Right ventricle myocardium superior (tissue), 1 donor: ENCODE data around the gene DHRS11. TPM values are rescaled to one million over a fixed set of nuclear protein-coding genes. Genes with fewer than 3 reads are reported as not detected.

Experiments
- ATAC-seq: fragments of 200-7000 bp; cut with Tn5 transposase; one replicate; pipeline ENCODE4 v1.9.1; 2020; ENCODE audit warnings: mild to moderate bottlenecking; ENCODE audit not compliant: poor library complexity
- DNase-seq: peaks from one replicate; pipeline ENCODE4 v3.0.0-alpha.2; 2020
- intact Hi-C: fragments of 100-400 bp; cut with DNase I; formaldehyde crosslinking; loops from one replicate; pipeline ENCODE4 v1.11.2; 2022
- total RNA-seq: library from RNA; stranded (reverse); fragmentation: NEBNext Ultra II Directional; extraction: Animal tissue kit (Norgen Biotek cat#: 25700); gene quantifications from one replicate; pipeline ENCODE4 v1.2.1, GENCODE V29; 2021
- donor health status: DM: no; HTN: yes; CAD: no; lungs with severe emphysema.

Gene DHRS11
- total RNA-seq, 1 donor from 2014 or later, result 13.9 TPM

DNA sequence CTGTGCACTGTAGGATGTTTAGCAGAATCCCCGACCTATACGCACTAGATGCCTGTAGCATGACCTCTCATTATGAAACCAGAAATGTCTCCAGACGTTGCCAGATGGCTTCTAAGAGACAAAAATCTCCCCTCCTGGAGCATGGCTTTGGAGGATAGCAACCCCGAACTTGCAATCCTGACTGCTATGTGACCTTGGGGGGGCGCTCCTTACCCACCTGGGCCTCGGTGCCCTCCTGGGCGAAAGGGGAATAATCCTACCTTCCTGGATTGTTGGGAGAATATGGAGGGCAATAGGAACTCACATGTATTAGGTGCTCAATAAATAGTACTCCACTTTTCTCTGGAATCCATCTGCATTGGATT, 17.8 kb downstream of the DHRS11 start:
- intact Hi-C loops, result no loop called here
- no peak for ATAC-seq
- DNase-seq, result no peak

DNA sequence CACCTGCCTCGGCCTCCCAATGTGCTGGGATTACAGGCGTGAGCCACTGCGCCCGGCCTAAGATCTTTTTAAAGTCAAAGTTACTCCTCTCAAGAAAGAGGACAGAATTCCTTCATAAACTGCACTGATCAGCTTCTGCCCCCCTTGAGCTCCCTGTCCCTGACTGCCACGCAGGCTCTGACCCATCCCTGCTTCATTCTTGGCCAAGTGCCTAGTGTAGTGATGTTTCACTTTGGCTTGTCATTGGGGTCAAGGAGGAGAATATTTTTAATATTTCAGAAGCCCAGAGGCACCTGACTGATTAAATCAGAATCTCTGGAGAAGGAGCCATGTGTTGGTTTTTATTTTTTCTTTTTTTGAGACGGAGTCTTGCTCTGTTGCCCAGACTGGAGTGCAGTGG, 18.8 kb downstream of the DHRS11 start:
- DNase-seq, result no peak
- intact Hi-C loops, result no loop called here
- ATAC-seq, result no peak

DNA sequence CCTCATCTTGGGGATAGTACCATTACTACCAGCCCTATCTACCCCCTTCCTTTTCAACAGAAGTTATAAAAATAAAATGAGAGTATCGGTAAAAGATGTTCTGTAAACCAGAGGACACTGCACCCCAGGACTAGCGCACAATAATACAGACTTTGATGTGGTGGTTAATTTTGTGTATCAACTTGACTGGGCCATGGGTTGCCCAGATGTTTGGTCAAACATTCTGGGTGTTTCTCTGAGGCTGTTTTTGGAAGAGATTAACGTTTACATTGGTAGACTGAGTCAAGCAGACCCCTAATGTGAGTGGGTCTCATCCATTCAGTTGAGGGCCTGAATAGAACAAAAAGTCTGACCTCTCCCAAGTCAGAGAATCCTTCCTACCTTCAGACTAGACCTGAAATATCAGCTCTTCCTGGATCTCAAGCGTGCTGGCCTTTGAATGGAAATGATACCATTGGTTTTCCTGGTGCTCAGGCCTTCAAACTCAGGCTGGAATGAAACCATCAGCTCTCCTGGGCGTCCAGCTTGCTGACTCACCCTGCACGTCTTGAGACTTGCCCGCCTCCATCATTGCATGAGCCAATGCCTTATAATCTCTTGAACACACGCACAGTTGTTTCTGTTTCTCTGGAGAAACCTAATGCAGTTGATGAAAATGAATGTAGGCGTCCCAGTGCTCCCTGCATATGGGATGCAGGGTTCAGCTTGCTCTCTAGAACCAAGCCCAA, 19.8 kb downstream of the DHRS11 start:
- no peak for ATAC-seq
- intact Hi-C loops, result no loop called here
- DNase-seq, result no peak

DNA sequence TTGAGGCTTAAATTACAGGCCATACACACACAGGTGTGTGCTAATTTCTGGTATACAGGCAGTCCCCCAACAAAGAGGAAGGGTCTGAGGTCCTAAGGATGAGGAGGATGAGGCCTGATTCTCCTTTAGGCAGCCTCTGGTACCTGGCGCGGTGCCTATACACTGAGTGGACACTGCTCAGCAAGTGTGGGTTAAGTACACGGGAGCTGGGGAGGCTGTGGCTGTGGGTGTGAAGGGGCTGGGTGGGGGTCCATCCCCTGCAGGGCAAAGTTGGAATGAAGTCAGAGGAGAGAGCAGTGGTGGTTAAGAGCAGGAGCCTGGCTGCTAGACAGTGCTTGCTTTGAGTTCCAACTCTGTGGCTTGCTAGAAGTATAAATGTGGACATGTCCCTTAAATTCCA, 20.6 kb downstream of the DHRS11 start:
- no peak for ATAC-seq
- DNase-seq, result no peak
- intact Hi-C loops, result no loop called here

DNA sequence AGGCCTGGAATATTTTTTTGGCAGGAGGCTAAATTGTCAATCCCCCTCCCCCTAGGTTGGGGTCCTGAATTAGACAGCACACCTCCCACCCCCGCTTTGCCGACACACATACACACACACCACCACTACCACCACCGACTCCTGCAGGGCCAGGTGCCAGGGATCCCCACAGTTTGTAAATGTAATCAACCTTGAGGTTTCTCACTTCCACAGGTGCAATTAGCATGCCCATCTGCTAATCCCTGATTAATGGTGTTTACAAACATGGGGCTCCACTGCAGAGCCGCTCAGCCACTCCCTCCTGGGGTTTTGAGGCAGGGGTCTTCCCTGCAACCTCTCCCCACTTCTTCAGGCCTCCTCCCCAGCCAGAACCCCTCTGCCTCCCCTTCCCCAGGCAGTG, 21.5 kb downstream of the DHRS11 start:
- no peak for ATAC-seq
- DNase-seq, result no peak
- intact Hi-C loops, result no loop called here

DNA sequence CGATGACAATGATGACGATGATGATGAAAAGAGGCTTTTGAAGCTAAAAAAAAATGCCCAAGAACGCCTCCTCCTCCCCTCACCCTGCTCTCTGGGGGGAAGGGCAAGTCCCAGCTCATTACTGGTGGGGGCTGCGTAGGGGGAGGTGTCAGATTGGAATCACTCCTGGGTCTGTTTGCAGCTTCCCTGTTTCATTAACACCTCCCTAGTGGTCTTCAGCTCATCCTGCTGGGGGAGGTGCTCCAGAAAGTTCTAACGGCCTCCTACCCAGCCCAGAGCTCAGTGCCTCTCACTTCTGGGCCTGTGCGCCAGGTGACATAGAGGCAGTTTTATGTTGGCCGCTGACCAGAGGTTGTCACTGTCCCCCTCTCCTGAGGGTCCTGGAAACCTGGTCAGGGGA, 22.4 kb downstream of the DHRS11 start:
- ATAC-seq, result no peak
- intact Hi-C loops, result no loop called here
- no peak for DNase-seq

DNA sequence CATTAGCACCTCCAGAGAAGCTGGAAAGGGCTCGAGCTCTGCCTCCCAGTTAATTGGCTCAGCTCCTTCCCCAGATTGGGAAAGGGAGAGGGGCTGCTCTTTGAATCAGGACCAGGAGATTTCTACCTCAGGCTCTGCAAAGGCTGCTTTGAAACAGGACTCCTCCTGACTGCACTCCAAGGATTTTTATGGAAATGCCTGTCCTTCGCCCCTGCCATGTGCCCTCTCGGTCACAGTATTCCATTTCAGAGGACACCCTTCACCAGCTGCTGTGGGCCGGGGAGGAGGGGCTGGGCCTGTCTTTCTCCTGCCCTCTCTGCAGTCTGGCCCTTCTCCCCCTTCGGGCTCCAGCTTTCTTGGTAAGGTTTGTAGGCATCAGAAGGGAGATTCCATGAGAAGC, 23.3 kb downstream of the DHRS11 start:
- DNase-seq (no peak), ATAC-seq (no peak)
- intact Hi-C loops, result no loop called here

DNA sequence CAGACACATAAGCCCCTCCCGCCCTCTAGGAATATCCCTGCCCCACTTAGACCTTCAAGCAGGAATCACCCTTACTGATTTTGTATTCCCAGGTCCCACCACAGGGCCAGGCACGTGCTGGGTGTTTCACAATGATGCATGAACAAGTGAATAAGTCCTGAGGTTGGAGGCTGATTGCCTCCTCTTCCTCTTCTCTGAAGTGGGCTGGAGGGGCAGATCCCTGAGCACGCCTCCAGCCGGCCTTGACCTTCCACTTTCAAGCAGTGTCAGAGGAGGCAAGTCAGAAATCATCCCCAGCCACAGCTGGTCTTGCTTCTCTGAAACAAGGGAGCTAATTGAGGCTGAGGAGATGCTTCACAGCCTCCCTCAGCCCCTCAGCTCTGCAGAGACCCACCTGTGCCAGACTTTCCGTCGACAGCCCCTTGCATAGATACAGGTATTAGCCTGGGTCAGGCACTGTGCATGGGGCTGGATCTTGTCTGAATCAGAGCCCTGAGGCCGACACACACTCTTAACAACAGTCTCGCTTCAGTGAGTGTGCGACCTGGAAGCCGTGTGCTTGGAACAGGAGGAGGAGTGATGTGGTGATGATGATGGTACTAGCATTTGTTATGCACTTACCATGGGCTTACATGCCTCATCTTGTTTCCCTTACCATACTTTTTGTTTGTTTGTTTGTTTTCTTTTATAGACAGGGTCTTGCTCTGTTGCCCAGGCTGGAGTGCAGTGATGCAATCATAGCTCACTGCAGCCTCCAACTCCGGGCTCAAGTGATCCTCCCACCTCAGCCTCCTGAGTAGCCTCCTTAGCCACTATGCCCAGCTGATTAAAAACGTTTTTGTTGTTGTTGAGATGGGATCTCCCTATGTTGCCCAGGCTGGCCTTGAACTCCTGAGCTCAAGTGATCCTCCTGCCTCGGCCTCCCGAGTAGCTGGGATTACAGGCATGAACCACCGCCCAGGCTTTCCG, 24.7 kb downstream of the DHRS11 start:
- ATAC-seq (no peak), DNase-seq (no peak)
- intact Hi-C loops, result no loop called here

DNA sequence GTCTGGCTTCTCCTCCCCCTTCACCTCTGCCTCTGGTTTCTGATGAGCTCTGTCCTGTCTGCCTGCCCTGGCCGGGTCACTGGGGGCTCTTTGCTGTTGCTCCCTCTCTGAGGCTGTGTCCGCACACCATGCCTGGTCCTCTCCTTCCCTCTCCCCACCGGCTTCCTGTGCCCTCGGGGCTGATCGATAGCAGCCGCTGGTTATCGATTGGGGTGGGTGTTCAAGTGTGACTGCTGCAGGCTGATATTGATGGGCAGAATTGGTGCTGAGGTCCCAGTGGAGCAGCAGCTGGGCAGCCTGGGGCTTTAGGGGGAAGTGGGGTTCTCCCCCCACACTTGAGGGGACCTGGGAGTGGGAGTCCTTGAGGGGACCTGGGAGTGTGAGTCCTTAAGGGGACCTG, 26.1 kb downstream of the DHRS11 start:
- DNase-seq, result no peak
- ATAC-seq, result no peak
- intact Hi-C loops, result no loop called here

GRCh38 chr17:36623281-36623680, 31.6 kb downstream of the DHRS11 start:
- no peak for DNase-seq
- ATAC-seq, result no peak
- intact Hi-C loops, result no loop called here

DNA sequence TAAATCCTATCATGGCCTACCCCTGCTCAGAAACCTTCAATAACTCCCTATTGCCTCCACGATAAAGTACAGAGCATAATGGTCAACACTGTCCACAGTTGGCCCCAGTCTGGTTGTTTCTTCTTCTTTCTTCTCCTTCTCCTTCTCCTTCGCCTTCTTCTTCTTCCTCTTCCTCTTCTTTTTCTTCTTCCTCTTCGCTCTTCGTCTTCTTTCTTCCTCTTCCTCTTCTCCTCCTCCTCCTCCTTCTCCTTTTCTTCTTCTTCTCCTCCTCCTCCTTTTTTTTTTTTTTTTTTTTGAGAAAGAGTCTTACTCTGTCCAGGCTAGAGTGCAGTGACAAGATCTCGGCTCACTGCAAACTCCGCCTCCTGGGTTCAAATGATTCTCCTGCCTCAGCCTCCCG, 33.5 kb downstream of the DHRS11 start:
- ATAC-seq (no peak), DNase-seq (no peak)
- intact Hi-C loops, result no loop called here

GRCh38 chr17:36627101-36627500, 35.4 kb downstream of the DHRS11 start:
- ATAC-seq (no peak), DNase-seq (no peak)
- intact Hi-C loops, result no loop called here

- ATAC-seq (no peak), DNase-seq (no peak)
- intact Hi-C loops, result no loop called here
Measured at GRCh38 chr17:36628576-36628975, 36.9 kb downstream of the DHRS11 start.

DNA sequence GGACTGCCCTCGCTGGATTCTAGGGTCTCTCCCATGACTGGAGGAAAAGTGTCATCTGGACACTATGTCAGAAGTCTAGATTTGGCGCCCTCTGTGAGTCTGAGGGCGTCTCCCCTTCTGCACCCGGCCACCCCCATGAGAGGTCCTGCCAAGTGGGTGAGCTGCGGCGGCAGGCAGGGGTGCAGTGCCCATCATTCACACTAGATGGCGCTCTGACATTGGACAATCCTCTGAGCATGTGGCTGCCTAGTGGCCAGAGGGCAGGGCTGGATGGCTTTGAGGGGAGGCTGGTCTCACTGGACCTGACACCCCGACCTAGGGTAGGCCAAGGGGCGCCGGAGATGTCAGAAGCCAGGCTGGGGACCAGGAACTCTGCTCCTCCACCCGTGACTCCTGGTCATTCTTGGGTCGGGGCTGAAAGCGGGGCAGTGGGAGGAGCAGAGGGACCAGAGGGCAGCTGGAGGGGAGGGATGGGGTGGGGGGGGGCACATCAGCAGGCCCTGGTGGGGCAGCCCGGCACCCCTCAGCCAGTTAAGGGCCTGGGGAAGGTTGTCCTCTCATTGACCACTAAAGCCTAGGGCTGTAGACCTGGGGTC, 37.7 kb downstream of the DHRS11 start:
- ATAC-seq (peak; percentile 92), DNase-seq (peak; percentile 82)
- intact Hi-C loops, result no loop called here

GRCh38 chr17:36629970-36630502, 38.4 kb downstream of the DHRS11 start:
- ATAC-seq, result no peak
- intact Hi-C loops, result loop anchor here (5.0 kb wide), 1 partner anchor 417 kb away; no protein-coding TSS in a partner anchor
- DNase-seq, result no peak

DNA sequence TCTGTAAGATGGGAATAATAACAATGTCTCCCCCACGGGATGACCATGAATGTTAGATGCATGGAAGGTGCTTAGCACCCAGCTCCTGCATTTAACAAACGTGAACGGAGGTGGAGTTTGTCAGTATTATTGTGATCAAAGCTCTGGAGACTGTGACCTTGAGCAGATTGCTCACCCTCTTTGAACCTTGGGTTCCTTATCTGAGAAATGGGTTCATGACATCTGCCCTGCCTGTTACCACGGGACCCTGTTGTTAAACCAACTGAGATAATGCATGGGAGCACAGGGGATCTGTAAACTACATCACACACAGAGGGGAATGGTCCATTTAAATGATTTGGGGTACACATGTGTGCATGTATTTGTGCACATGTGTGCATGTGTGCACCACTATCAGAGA, 39.3 kb downstream of the DHRS11 start:
- ATAC-seq (no peak), DNase-seq (no peak)
- intact Hi-C loops, result loop anchor here (5.0 kb wide), 1 partner anchor 416 kb away; no protein-coding TSS in a partner anchor

DNA sequence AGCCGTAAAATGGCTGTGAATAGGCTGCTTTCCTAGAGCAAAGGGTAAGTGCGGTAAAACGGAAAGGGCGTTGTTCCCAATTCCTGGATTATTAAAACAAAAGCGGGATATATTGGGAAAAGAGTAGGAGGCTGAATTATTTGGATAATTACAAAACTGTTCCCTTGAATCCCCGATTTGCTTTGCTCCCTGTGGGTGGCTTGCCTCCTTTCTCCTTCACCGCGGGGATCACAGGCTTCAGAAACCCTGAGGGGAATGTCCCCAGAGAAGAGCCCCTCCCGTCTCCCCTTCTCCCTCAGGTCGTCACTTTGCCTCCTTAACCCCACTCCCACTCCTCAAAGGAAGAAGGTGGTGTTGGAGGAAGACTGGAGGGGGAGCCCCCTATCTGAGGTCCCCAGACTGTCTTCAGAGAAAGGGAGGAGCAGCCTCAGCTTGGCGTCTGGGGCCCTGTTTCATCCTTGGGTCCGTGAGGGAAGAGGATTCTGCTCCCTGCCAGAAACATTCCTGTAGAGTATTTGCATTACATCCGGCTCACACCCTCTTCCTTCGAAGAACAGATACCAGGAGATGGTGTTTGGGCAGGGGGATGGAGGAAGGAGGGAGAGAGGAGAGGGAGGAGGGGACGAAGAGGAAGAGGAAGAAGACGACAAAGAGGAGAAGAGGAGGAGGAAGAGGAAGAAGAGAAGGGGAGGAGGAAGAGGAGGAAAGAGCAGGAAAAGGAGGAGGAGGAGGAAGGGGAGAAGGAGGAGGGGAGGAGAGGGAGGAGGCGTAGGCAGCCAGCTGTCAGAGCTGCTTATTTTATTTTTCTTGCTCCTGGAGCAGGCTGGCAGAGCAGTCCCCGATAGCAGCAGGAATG, 41.5 kb downstream of the DHRS11 start:
- DNase-seq, result no peak
- intact Hi-C loops, result loop anchor here (5.0 kb wide), 1 partner anchor 414 kb away; no protein-coding TSS in a partner anchor
- ATAC-seq, result no peak

DNA sequence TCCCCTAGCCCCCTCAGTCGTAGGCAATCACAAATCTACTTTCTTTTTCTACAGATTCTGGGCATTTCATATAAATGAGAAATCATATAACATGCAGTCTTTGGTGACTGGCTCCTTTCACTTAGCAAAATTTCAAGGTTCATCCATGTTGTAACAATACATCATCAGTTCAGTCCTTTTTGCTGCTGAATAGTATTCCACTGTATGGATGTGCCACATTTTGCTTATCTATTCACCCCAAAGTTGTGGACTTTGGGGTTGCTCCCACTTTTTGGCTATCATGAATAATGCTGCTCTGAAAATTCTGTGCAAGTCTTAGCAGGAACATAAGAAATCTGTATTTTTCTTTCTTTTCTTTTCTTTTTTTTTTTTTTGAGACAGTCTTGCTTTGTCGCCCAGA, 48.7 kb downstream of the DHRS11 start:
- intact Hi-C loops, result no loop called here
- ATAC-seq (no peak), DNase-seq (no peak)
